CD4-positive, alpha-beta T cell treated with Interleukin-4 for 4 hours (primary cell): ENCODE measurements around the gene MRAS.
"Not testable (repeated sequence)": the region's sequence is repeated elsewhere in the genome, so short reads cannot be mapped to it uniquely, and the experiment has no call there.

Experiments used
- DNase-seq: peaks from one replicate; pipeline ENCODE4 v3.0.0-alpha.2; 2020

Gene MRAS

GRCh38 chr3:138426211-138426610 is 77.8 kb downstream of the MRAS start:
- DNase-seq, result no peak

- DNase-seq, result not testable (repeated sequence)
These were observed 78.4 kb downstream of the MRAS start for GRCh38 chr3:138426754-138427153.

GRCh38 chr3:138429665-138430064 is 81.3 kb downstream of the MRAS start:
- DNase-seq, result no peak

GRCh38 chr3:138432576-138433240 is 84.3 kb downstream of the MRAS start:
- no peak for DNase-seq

- no peak for DNase-seq
These were observed 85.5 kb downstream of the MRAS start for GRCh38 chr3:138433892-138434275.

- peak; percentile 2 for DNase-seq
These were observed 86.0 kb downstream of the MRAS start, which contains the start of gene ESYT3 for GRCh38 chr3:138434276-138434874. Gene ESYT3, plus strand, starts transcription at chr3:138434616. Its CDS starts 183 bp downstream, at chr3:138434799.

- no peak for DNase-seq
These were observed 86.7 kb downstream of the MRAS start for GRCh38 chr3:138434875-138435772.

- no peak for DNase-seq
These were observed 87.5 kb downstream of the MRAS start for GRCh38 chr3:138435840-138436239.

GRCh38 chr3:138437281-138437680 is 88.9 kb downstream of the MRAS start:
- no peak for DNase-seq

- no peak for DNase-seq
These were observed 90.5 kb downstream of the MRAS start for GRCh38 chr3:138438896-138439295.

- DNase-seq, result no peak
These were observed 91.3 kb downstream of the MRAS start for GRCh38 chr3:138439646-138440045.

- DNase-seq, result no peak
These were observed 91.7 kb downstream of the MRAS start for GRCh38 chr3:138440121-138440521.

- DNase-seq, result no peak
These were observed 92.2 kb downstream of the MRAS start for GRCh38 chr3:138440596-138440995.

- DNase-seq, result no peak
These were observed 92.9 kb downstream of the MRAS start for GRCh38 chr3:138441256-138441655.

- DNase-seq, result no peak
These were observed 93.4 kb downstream of the MRAS start for GRCh38 chr3:138441742-138442141.

- DNase-seq, result no peak
These were observed 94.1 kb downstream of the MRAS start for GRCh38 chr3:138442433-138442832.

- DNase-seq, result no peak
These were observed 94.7 kb downstream of the MRAS start for GRCh38 chr3:138443091-138443490.

- no peak for DNase-seq
These were observed 95.4 kb downstream of the MRAS start for GRCh38 chr3:138443521-138444503.

- no peak for DNase-seq
These were observed 96.9 kb downstream of the MRAS start for GRCh38 chr3:138445236-138445635.

GRCh38 chr3:138445654-138446053 is 97.3 kb downstream of the MRAS start:
- no peak for DNase-seq

- no peak for DNase-seq
These were observed 100.3 kb downstream of the MRAS start for GRCh38 chr3:138448631-138449030.

GRCh38 chr3:138449490-138449889 is 101.1 kb downstream of the MRAS start:
- no peak for DNase-seq

- DNase-seq, result no peak
These were observed 101.8 kb downstream of the MRAS start for GRCh38 chr3:138450181-138450580.
